Spleen (tissue), 11 donors: ENCODE measurements around the gene ME3. TPM values are rescaled to one million over a fixed set of nuclear protein-coding genes. Genes with fewer than 3 reads are reported as not detected.
"Not testable (repeated sequence)": the region's sequence is repeated elsewhere in the genome, so short reads cannot be mapped to it uniquely, and the experiment has no call there.

Experiments used
- DNase-seq: peaks from one replicate; pipeline ENCODE4 v3.0.0-alpha.2; 2020
- H3K27ac ChIP-seq, 8 donors: fragments of 200-600 bp; sonication (generic) in 7 of 8; 1 replicate in 4 of 8; 2 replicates in 4 of 8; pipeline versions ENCODE4 v1.5.0 to v1.8.0; 2016 to 2021; ENCODE audit warnings: inconsistent platforms in 4 of 8, mild to moderate bottlenecking in 4 of 8, moderate library complexity in 1 of 8
- H3K27me3 ChIP-seq, 7 donors: fragments of 200-600 bp; sonication (generic) in 6 of 7; replicated peaks in 1 of 7; 1 replicate in 4 of 7; 2 replicates in 3 of 7; pipeline versions ENCODE4 v1.5.0 to v1.8.0; 2016 to 2021; ENCODE audit warnings: inconsistent platforms in 3 of 7, mild to moderate bottlenecking in 1 of 7
- H3K36me3 ChIP-seq, 6 donors: fragments of 200-600 bp; sonication (generic) in 5 of 6; 1 replicate in 4 of 6; 2 replicates in 2 of 6; pipeline versions ENCODE4 v1.5.0 to v1.8.0; 2016 to 2021; ENCODE audit warnings: inconsistent platforms in 2 of 6
- H3K4me1 ChIP-seq, 6 donors: fragments of 200-600 bp; sonication (generic) in 5 of 6; 1 replicate in 3 of 6; 2 replicates in 3 of 6; pipeline versions ENCODE4 v1.5.0 to v1.8.0; 2016 to 2021; ENCODE audit warnings: inconsistent platforms in 3 of 6
- H3K4me3 ChIP-seq, 8 donors: fragments of 200-600 bp; sonication (generic) in 7 of 8; 1 replicate in 4 of 8; 2 replicates in 4 of 8; pipeline versions ENCODE4 v1.5.0 to v1.8.0; 2016 to 2021; ENCODE audit warnings: inconsistent platforms in 4 of 8, mild to moderate bottlenecking in 4 of 8, moderate library complexity in 2 of 8
- H3K9me3 ChIP-seq, 8 donors: fragments of 200-600 bp; sonication (generic) in 7 of 8; 1 replicate in 4 of 8; 2 replicates in 4 of 8; pipeline versions ENCODE4 v1.5.0 to v1.8.0; 2016 to 2021; ENCODE audit warnings: inconsistent platforms in 4 of 8
- CTCF ChIP-seq, 11 experiments: fragments of 200-600 bp in 7 of 11; fragments of 450-650 bp in 4 of 11; sonication (generic) in 4 of 11; IDR thresholded peaks in 8 of 11; conservative IDR thresholded peaks in 3 of 11; 1 replicate in 7 of 11; 2 replicates in 4 of 11; pipeline versions ENCODE4 v1.4.0 to v1.8.0; 2016 to 2021; ENCODE audit warnings: antibody characterized with exemption in 11 of 11, inconsistent platforms in 4 of 11, mild to moderate bottlenecking in 1 of 11
- POLR2A ChIP-seq, 3 donors: fragments of 450-650 bp; IDR thresholded peaks; one replicate each; pipeline ENCODE4 v1.5.1; 2017; ENCODE audit warnings: antibody characterized with exemption in 3 of 3, mild to moderate bottlenecking in 1 of 3
- POLR2AphosphoS5 ChIP-seq, 3 donors: sonication (generic); formaldehyde crosslinking; IDR thresholded peaks; one replicate each; pipeline ENCODE4 v1.5.1; 2017; ENCODE audit warnings: antibody characterized with exemption in 3 of 3
- WGBS, 5 donors: extraction: QIAGEN DNeasy Blood & Tissue Kit in 3 of 5; methylation state at CpG; one replicate each; pipeline versions ENCODE4 v1.1.5 to v1.1.7; 2013 to 2018; 5-methylcytosine and 5-hydroxymethylcytosine counted together
- intact Hi-C: fragments of 100-400 bp; cut with DNase I; formaldehyde crosslinking; loops from one replicate; pipeline ENCODE4 v1.15.0; 2023; ENCODE audit warnings: low total_unique reads
- polyA plus RNA-seq, 3 donors: library from polyadenylated mRNA; stranded (reverse); fragments of 200-250 nt; gene quantifications; one replicate each; pipeline ENCODE4 v1.2.1, GENCODE V29; 2013
- total RNA-seq, 7 donors: library from RNA; depleted of rRNA in 3 of 7; stranded (reverse); fragments of >200 nt in 3 of 7; fragmentation: NEBNext Ultra II Directional in 4 of 7; extraction: Animal tissue kit (Norgen Biotek cat#: 25700) in 4 of 7; gene quantifications; one replicate each; pipeline versions ENCODE4 v1.1.0 to v1.2.1, GENCODE V29; 2016 to 2021
- donor health status: healthy with polysubstance abuse.
- donor health status: DM: no; HTN: no; CAD: no; lungs with moderate emphysema.
- donor health status: DM: no; HTN: no; CAD: no.
- donor health status: Bipolar disorder and iron deficiency.
- donor health status: healthy.
- donor health status: DM: no; HTN: no; CAD: no.
- donor health status: DM: yes; HTN: yes; CAD: no.

ME3 gene
- total and polyA plus RNA-seq, 10 donors = 6.4 to 25.9 (median 18.3) TPM

DNA sequence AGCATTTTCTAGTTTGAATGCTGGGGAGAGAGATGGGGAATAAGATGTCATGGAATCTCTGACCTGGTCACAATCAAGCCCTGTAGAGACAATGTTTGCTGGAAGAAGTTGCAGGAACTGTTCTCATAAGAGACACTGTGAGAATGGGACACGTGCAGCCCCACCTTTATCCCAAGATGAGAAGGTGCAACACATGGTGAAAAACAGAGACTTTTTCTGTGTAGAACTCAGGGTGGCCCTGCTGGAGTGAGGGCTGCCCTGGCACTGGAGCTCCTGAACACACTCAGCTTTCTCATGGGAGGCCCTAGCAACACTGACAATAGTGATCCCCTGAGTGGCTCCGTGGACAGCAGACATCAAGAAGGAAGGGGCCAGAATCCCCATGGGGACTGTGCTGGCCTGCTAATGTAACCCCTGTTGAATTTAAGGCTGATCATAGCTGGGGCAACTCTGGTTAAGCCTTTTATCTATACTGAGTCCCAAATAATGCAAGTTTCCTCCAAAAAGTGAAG lies 106.6 kb downstream of the ME3 start:
- 67 to 94% (median 76%) methylated on average over 1 to 2 of the region's 2 CpGs for WGBS, 5 donors
- no peak overlapping the region for H3K4me3 ChIP-seq
- peaks cover 0 to 6% (median 0%) of the 10 kb centered on the region in 8 donors for H3K9me3 ChIP-seq
- DNase-seq = no peak
- no peak for TF ChIP-seq POLR2AphosphoS5 (IDR thresholded peaks at IDR 0.05)
- no peak for TF ChIP-seq CTCF (IDR thresholded peaks at IDR 0.05 in 8 of 11, conservative IDR thresholded peaks at IDR 0.05 in 3 of 11)
- TF ChIP-seq POLR2A (IDR thresholded peaks at IDR 0.05) = no peak
- H3K36me3 ChIP-seq = no peaks in the 10 kb centered on the region
- H3K27ac ChIP-seq = no peak overlapping the region
- no peaks in the 10 kb centered on the region for H3K4me1 ChIP-seq
- H3K27me3 ChIP-seq = no peaks in the 10 kb centered on the region
- intact Hi-C loops = no loop called here

DNA sequence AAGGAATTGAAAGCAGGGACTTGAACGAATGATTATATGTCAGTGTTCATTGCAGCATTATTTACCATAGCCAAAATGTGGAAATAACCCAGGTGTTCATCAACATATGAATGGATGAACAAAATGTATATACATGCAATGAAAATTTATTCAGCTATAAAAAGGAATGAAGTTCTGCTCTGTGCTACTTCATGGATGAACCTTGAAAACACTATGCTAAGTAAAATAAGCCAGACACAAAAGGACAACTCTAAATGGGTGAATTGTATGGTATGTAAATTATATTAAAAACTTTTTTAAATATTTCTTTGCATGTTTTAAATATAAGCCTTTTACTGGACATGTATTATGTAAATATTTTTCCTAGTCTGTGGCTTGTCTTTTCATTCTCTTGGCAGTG lies 107.0 kb downstream of the ME3 start:
- Histone ChIP-seq H3K4me3 (no peak overlapping the region), H3K9me3 (peaks cover 0 to 6% (median 0%) of the 10 kb centered on the region in 8 donors), H3K27me3 (no peaks in the 10 kb centered on the region), H3K27ac (no peak overlapping the region), H3K4me1 (no peaks in the 10 kb centered on the region), H3K36me3 (no peaks in the 10 kb centered on the region)
- intact Hi-C loops = no loop called here
- TF ChIP-seq POLR2AphosphoS5 (IDR thresholded peaks at IDR 0.05) (no peak), POLR2A (IDR thresholded peaks at IDR 0.05) (no peak), CTCF (IDR thresholded peaks at IDR 0.05 in 8 of 11, conservative IDR thresholded peaks at IDR 0.05 in 3 of 11) (no peak)
- no peak for DNase-seq
- 76 to 94% (median 89%) methylated on average over 1 of the region's 1 CpG for WGBS, 5 donors

DNA sequence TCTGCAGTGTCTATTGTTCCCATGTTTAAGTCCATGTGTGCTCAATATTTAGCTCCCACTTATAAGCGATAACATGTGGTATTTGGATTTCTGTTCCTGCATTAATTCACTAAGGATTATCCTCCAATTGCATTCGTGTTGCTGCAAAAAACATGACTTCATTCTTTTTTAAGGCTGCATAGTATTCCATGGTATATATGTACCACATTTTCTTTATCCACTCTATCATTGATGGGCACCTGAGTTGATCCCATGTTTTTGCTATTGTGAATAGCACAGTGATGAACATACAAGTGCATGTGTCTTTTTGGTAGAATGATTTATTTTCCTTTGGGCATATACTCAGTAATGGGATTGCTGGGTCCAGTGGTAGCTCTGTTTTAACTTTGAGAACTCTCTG lies 109.6 kb downstream of the ME3 start:
- H3K4me3 ChIP-seq, H3K27ac ChIP-seq, intact Hi-C loops, DNase-seq, H3K36me3 ChIP-seq, H3K9me3 ChIP-seq, H3K27me3 ChIP-seq: not testable (repeated sequence)
- peaks cover 0 to 17% (median 6%) of the 10 kb centered on the region in 6 donors for H3K4me1 ChIP-seq
- WGBS, 5 donors = 86 to 93% (median 91%) methylated on average over 2 of the region's 2 CpGs

GRCh38 chr11:86559311-86559945 lies 113.0 kb downstream of the ME3 start:
- H3K27ac ChIP-seq = peak overlapping the region in 7 of 8 donors; percentile 48 to 87 (median 76)
- TF ChIP-seq POLR2AphosphoS5 (IDR thresholded peaks at IDR 0.05) (no peak), CTCF (IDR thresholded peaks at IDR 0.05 in 8 of 11, conservative IDR thresholded peaks at IDR 0.05 in 3 of 11) (no peak), POLR2A (IDR thresholded peaks at IDR 0.05) (no peak)
- no peak overlapping the region for H3K4me3 ChIP-seq
- DNase-seq = no peak
- WGBS, 5 donors = 53 to 74% (median 69%) methylated on average over 7 of the region's 7 CpGs
- H3K9me3 ChIP-seq = peaks cover 0 to 6% (median 0%) of the 10 kb centered on the region in 8 donors
- H3K36me3 ChIP-seq = no peaks in the 10 kb centered on the region
- no peaks in the 10 kb centered on the region for H3K27me3 ChIP-seq
- intact Hi-C loops = no loop called here
- peaks cover 0 to 17% (median 6%) of the 10 kb centered on the region in 6 donors for H3K4me1 ChIP-seq
